Epithelial cell of proximal tubule (primary cell): ENCODE measurements around the gene RIIAD1. TPM values are rescaled to one million over a fixed set of nuclear protein-coding genes. Genes with fewer than 3 reads are reported as not detected.

Experiments
- DNase-seq: peaks from one replicate; pipeline ENCODE4 v3.0.0-alpha.2; 2011; ENCODE audit warnings: low read depth
- H3K4me3 ChIP-seq: 2 replicates; pipeline ENCODE4 v1.5.1; 2011; ENCODE audit warnings: low read depth, mild to moderate bottlenecking, low read length
- CTCF ChIP-seq: conservative IDR thresholded peaks from 2 replicates; pipeline ENCODE4 v1.5.1; 2012; ENCODE audit warnings: low read depth, mild to moderate bottlenecking, low read length
- total RNA-seq: library from RNA; depleted of rRNA; stranded (reverse); fragments of >200 nt; gene quantifications from 2 replicates; pipeline ENCODE4 v1.2.3, GENCODE V29; 2015

Gene RIIAD1
- total RNA-seq, 1 donor from 2014 or later, result not detected

GRCh38 chr1:151686561-151686960 is 34.8 kb upstream of the RIIAD1 start:
- no peak for TF ChIP-seq CTCF
- H3K4me3 ChIP-seq, result no peak overlapping the region
- no peak for DNase-seq

DNA sequence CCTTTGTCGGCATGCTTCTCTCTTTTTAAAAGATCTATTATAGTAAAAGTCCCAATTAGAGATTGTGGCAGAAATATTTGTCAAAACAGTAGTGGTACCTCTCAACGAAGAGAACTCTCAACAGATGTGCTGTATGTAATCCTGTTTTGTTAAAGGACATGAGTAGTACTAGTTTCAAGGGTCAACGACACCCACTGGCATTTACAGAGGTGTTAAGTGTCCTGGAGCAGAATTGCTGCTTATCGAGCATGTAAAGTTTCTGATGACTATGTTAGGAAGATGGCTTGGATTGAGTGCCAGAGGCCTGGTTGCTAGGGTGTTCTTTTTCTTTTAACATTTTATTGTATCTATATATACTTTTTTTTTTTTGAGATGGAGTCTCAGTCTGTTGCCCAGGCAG is 31.8 kb upstream of the RIIAD1 start:
- DNase-seq, result no peak
- TF ChIP-seq CTCF, result no peak
- H3K4me3 ChIP-seq, result no peak overlapping the region

DNA sequence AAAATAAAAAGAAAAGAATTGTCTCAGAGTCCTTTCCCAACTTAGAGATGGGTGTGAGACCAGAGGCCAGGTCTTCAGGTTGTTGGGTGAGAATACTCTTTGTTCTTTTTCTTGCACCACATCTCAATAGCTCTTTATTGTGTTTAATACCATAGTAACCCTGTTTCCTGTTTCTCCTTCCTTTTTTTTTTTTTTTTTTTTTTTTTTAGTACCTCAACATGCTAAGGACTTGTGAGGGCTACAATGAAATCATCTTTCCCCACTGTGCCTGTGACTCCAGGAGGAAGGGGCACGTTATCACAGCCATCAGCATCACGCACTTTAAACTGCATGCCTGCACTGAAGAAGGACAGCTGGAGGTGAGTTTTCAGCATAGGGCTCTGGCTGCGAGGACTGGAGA is 29.1 kb upstream of the RIIAD1 start:
- H3K4me3 ChIP-seq, result no peak overlapping the region
- no peak for DNase-seq
- TF ChIP-seq CTCF, result no peak

DNA sequence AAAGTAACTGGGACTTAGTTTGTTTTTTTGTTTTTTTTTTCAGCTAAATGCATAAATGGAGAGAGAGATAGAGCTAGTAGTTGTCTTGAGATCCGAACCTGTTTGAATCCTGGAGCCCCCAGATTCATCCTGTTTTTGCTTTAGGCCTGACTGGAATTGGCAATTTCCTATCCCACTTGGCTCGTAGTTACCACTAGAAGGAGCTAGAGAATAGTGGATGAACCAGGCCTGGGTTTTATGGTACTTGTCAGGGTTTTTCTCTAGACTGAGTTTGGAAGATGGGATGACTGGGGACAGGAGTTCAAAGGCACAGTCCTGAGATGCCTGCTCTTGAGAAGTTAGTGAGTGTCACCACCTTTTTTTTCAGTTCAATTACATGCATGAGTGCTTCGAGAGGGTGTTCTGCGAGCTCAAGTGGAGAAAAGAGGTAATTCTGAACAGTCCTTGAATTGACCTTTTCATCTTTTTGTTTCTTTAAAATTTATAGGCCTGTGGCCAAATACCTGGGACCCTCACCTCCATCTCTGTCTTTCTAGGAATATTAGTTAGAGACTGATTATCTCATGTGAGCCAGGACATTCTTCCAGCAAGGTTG is 28.2 kb upstream of the RIIAD1 start:
- H3K4me3 ChIP-seq, result no peak overlapping the region
- peak; percentile 94 for TF ChIP-seq CTCF
- DNase-seq, result no peak

DNA sequence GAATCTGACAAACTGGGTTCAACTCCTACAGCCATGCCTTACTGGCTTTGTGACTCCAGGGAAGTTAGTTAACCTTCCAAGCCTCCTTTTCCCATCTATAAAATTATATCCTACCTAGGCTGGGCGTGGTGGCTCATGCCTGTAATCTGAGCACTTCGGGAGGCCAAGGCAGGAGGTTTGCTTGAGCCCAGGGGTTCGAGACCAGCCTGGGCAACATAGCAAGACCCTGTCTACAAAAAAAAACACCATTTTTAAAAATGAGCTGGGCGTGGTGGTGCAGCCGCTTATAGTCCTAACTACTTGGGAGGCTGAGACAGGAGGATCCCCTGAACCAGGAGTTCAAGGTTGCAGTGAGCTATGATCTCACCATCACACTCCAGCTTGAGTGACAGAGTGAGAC is 19.8 kb upstream of the RIIAD1 start:
- no peak for DNase-seq
- H3K4me3 ChIP-seq, result no peak overlapping the region

DNA sequence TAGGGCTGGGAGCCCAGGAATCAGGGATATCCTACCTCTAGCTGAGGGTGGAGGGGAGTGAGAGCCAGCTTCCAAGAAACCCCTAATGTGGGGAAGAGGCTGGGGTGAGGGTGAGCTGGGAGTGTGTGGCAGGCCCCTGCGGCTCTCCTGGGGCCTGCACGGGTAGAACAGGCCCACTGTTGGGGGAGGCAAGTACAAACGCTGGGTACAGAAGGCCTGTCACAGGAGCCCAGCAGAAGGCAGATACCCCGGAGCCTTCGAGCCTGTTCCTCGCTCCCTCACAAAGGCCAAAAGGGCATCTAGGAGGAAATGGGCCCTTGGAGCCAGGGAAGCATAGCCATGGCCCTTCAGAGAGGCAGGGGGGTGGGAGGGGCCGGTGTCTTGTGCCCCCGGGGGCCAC is 18.4 kb upstream of the RIIAD1 start:
- no peak overlapping the region for H3K4me3 ChIP-seq
- no peak for DNase-seq
- no peak for TF ChIP-seq CTCF

More for the DNA sequence above, 19.8 kb upstream of the RIIAD1 start:
- TF ChIP-seq CTCF, result no peak

- DNase-seq, result no peak
- H3K4me3 ChIP-seq, result no peak overlapping the region
- TF ChIP-seq CTCF, result no peak
Observed at GRCh38 chr1:151703813-151704212, 17.5 kb upstream of the RIIAD1 start.
